ENCODE results near the gene MFAP4. TPM values are rescaled to one million over a fixed set of nuclear protein-coding genes. Genes with fewer than 3 reads are reported as not detected.

The MFAP4 gene
- total and polyA plus RNA-seq, 11 donors: 15.7 to 84.3 (median 35.7) TPM

- Histone ChIP-seq H3K4me3 (no peak overlapping the region), H3K27ac (no peak overlapping the region), H3K36me3 (peaks cover 0 to 6% (median 0%) of the 10 kb centered on the region in 9 donors), H3K9me3 (no peaks in the 10 kb centered on the region), H3K27me3 (peaks cover 0 to 2% (median 0%) of the 10 kb centered on the region in 9 donors), H3K4me1 (peaks cover 0 to 20% (median 12%) of the 10 kb centered on the region in 12 donors)
- WGBS, 4 donors: 85 to 93% (median 90%) methylated on average over 8 of the region's 8 CpGs
- TF ChIP-seq, protein P1, sequence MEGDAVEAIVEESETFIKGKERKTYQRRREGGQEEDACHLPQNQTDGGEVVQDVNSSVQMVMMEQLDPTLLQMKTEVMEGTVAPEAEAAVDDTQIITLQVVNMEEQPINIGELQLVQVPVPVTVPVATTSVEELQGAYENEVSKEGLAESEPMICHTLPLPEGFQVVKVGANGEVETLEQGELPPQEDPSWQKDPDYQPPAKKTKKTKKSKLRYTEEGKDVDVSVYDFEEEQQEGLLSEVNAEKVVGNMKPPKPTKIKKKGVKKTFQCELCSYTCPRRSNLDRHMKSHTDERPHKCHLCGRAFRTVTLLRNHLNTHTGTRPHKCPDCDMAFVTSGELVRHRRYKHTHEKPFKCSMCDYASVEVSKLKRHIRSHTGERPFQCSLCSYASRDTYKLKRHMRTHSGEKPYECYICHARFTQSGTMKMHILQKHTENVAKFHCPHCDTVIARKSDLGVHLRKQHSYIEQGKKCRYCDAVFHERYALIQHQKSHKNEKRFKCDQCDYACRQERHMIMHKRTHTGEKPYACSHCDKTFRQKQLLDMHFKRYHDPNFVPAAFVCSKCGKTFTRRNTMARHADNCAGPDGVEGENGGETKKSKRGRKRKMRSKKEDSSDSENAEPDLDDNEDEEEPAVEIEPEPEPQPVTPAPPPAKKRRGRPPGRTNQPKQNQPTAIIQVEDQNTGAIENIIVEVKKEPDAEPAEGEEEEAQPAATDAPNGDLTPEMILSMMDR (IDR thresholded peaks at IDR 0.05): no peak
- no peak for TF ChIP-seq POLR2A (IDR thresholded peaks at IDR 0.05)
- ATAC-seq (no peak), DNase-seq (peak in 1 of 5 donors; percentile 15)
- intact Hi-C loops (cut with DNase I): loop anchor here in 7 of 10 donors (5.0 to 10.0 kb wide), 5 partner anchors 87 to 407 kb away; partner anchors contain the start of gene ALDH3A2 (in 2 of the 7)
These were observed 26.2 kb downstream of the MFAP4 start for GRCh38 chr17:19360772-19361171.

DNA sequence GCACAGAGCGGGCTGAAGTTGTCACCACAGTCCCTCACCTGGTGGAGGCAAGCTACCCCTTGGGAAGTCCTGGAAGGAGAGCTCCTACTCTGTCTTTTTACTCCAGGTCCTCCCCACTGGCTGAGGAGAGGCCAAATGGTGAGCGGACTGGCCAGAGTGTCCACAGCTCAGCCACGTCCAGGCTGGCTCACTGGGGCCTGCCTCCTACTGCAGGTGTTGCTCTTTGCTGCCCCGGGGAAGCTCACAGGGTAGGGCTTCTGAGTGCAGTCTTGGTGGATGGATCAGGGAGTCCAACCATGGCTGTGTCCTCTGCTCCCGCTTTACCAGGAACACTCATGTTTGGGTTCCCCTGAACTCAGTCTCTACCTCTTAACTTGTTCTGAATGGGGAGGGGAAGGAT is 27.1 kb downstream of the MFAP4 start:
- intact Hi-C loops (cut with DNase I): loop anchor here in 7 of 10 donors (5.0 to 10.0 kb wide), 5 partner anchors 87 to 407 kb away; partner anchors contain the start of gene ALDH3A2 (in 2 of the 7)
- 95 to 98% (median 95%) methylated on average over 5 of the region's 5 CpGs for WGBS, 4 donors
- DNase-seq (peak in 1 of 5 donors; percentile 18), ATAC-seq (no peak)
- no peaks in the 10 kb centered on the region for H3K27me3 ChIP-seq
- peaks cover 0 to 20% (median 12%) of the 10 kb centered on the region in 12 donors for H3K4me1 ChIP-seq
- no peak overlapping the region for H3K4me3 ChIP-seq
- no peak overlapping the region for H3K27ac ChIP-seq
- no peaks in the 10 kb centered on the region for H3K9me3 ChIP-seq
- TF ChIP-seq, protein P1 (IDR thresholded peaks at IDR 0.05): no peak
- TF ChIP-seq POLR2A (IDR thresholded peaks at IDR 0.05): no peak
- H3K36me3 ChIP-seq: peaks cover 0 to 6% (median 0%) of the 10 kb centered on the region in 9 donors

DNA sequence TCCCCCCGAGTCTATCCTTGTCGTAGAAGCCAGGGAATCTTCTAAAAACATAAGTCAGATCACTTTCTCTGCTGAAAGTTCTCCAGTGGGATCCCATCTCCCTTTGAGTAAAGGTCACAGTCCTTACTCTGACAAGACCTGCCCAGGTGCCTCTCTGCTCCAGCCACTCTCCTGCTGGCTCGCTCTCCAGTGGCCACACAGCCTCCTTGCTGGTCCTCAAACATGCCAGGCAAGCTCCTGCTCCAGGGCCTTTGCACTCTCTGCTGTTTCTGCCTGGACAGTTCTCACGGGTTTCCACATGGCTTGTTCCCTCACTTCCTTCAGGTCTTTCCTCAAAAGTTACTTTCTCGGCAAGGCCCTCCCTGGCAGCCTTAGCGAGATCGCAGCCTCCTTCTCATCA is 27.8 kb downstream of the MFAP4 start:
- no peaks in the 10 kb centered on the region for H3K27me3 ChIP-seq
- TF ChIP-seq, protein P1 (IDR thresholded peaks at IDR 0.05): no peak
- no peak for TF ChIP-seq POLR2A (IDR thresholded peaks at IDR 0.05)
- H3K36me3 ChIP-seq: peaks cover 0 to 6% (median 0%) of the 10 kb centered on the region in 9 donors
- no peak for DNase-seq
- peaks cover 0 to 20% (median 12%) of the 10 kb centered on the region in 12 donors for H3K4me1 ChIP-seq
- no peak overlapping the region for H3K4me3 ChIP-seq
- no peak for ATAC-seq
- H3K9me3 ChIP-seq: no peaks in the 10 kb centered on the region
- WGBS, 4 donors: 79 to 86% (median 84%) methylated on average over 7 of the region's 7 CpGs
- intact Hi-C loops (cut with DNase I): no loop called here
- no peak overlapping the region for H3K27ac ChIP-seq

DNA sequence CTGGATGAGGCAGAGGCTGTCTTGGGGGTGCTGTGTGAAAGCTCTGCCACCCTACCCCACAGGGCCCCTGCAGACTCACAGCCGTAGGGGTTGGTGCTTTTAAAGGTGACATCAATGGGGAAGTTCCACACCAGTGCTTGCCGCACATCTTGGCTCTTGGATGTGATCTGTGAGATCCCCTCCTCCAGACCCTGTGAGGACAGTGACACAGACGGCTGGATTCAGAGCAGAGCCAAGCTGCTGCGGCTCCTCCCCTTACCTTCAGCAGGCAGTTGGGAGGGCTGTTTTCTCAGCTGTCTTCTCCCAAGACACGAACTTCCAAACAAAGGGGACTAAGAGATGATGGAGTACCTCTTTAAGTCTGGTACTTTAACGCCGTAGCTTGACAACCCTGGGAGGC is 29.2 kb downstream of the MFAP4 start:
- intact Hi-C loops (cut with DNase I): no loop called here
- no peaks in the 10 kb centered on the region for H3K9me3 ChIP-seq
- TF ChIP-seq, protein P1 (IDR thresholded peaks at IDR 0.05): no peak
- TF ChIP-seq POLR2A (IDR thresholded peaks at IDR 0.05): no peak
- no peak overlapping the region for H3K27ac ChIP-seq
- peaks cover 0 to 13% (median 6%) of the 10 kb centered on the region in 12 donors for H3K4me1 ChIP-seq
- H3K27me3 ChIP-seq: no peaks in the 10 kb centered on the region
- peak in 2 of 5 donors; percentile 10 to 18 for DNase-seq
- peaks cover 0 to 6% (median 0%) of the 10 kb centered on the region in 9 donors for H3K36me3 ChIP-seq
- 87 to 89% (median 89%) methylated on average over 7 of the region's 7 CpGs for WGBS, 4 donors
- no peak overlapping the region for H3K4me3 ChIP-seq
- no peak for ATAC-seq

All from heart left ventricle (tissue), 16 donors.